GM18858 (cell line): Measurements from ENCODE around the gene NCDN.

Source experiments
- ATAC-seq: cut with Tn5 transposase; IDR thresholded peaks from one replicate; pipeline ENCODE4 v1.9.1; 2021; ENCODE audit not compliant: unreplicated experiment

NCDN gene

GRCh38 chr1:35557611-35558373 is at the start of gene NCDN:
Gene NCDN (plus strand): TSS chr1:35557799. CDS start chr1:35558191, 392 bp downstream.
- peak; percentile 69 for ATAC-seq

DNA sequence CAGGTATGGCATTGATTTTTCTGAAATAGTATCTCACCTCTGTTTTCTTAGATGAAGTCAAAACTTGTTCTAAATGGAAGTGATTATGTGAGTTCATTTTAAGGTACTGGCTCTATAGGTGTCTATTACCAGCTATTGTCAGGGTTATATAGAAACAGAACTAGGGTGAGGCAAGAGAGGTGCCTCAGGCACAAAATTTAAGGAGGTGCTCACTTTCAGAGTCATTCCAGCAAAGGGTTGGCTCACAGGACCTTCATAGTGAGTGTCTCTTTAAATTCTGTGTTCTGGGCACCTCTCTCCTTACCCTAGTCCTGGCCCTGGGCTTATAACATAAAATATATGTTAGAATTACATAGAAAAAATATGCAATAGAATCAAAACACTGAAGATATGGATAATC is 49.7 kb upstream of the NCDN start:
- ATAC-seq = no peak

- ATAC-seq = no peak
These were observed 48.0 kb upstream of the NCDN start for GRCh38 chr1:35509558-35509957.

- no peak for ATAC-seq
These were observed 46.3 kb upstream of the NCDN start for GRCh38 chr1:35511305-35511704.

GRCh38 chr1:35518183-35518582 is 39.4 kb upstream of the NCDN start:
- no peak for ATAC-seq

- no peak for ATAC-seq
These were observed 38.2 kb upstream of the NCDN start for GRCh38 chr1:35519432-35519831.

GRCh38 chr1:35524106-35524505 is 33.5 kb upstream of the NCDN start:
- ATAC-seq = no peak

GRCh38 chr1:35530168-35530567 is 27.4 kb upstream of the NCDN start:
- ATAC-seq = no peak

DNA sequence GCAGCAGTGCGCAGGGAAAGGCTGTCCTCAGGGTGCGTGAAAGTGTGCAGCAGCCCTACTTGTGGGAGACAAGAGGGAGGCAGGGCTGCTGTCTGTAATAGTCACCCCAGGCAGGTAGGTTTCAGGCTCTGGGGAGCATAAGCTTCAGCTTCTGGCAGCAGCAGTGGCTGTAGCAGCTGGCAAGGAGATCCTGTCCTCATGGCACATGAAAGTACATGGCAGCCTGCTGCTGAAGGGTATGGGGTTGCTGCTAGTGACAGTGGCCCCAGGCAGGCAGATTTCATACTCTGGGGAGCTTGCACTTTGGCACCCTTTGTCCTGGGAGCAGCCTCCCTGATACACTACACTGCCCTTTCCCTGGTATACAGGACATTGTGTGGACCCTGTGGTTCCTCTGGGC is 26.7 kb upstream of the NCDN start:
- no peak for ATAC-seq

DNA sequence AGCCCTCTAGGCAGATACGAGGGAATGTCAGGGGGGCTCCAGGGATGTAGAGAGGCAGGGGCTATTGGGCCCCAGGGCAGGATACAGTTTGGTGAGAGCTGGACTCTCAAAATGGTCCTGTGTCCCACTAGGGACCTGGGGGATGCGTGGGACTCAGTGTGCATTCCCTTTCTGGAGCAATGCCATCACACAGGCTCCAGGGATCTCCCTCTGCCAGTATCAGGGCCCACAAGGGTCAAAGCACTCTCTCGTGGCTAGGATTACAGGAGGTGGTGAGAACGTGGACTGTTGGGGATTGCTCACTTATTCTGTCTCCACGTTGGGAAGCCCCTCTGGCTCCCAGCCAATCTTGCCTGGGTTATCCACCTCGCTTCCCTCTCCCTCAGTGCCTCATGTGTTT is 26.2 kb upstream of the NCDN start:
- no peak for ATAC-seq

GRCh38 chr1:35532497-35533223 is 24.9 kb upstream of the NCDN start:
- no peak for ATAC-seq

GRCh38 chr1:35533586-35533985 is 24.0 kb upstream of the NCDN start:
- no peak for ATAC-seq

DNA sequence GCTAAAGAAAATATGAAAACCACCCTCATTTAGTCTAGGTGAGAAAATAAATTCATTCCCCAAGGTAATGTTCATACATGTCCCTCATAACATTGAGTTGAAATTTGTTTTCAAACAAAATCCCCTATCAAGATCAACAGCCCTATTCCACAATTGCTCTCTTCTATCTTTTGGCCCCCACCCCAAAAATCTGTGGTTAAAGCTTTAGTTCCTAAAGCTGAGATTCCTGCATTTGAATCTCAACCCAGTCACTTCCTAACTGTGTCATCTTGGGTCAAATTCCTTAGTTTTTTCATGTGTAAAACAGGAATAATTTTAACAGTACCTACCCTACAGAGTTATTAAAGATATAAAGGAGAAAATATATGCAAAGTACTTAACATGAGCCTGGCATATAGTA is 22.4 kb upstream of the NCDN start:
- no peak for ATAC-seq

GRCh38 chr1:35536556-35537162 is 20.9 kb upstream of the NCDN start:
- no peak for ATAC-seq

DNA sequence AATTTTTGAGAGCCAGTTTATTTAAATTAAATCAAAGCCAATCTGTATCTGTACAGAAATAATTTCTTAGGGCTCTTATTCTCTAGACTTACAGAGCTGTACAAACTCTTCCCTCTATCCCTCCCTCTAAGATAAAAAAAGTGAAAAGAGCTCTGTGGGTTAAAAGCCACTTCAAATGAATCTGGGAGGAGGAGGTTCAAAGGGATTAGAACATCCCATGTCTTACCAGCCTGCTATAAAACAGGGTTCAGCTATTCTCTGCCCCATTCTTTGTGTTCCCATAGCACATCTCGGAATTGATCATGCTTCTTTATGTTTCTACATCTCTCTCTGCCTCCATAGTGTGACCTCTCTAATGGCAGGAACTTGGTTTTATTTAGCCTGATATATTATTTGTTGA is 19.8 kb upstream of the NCDN start:
- ATAC-seq = no peak

DNA sequence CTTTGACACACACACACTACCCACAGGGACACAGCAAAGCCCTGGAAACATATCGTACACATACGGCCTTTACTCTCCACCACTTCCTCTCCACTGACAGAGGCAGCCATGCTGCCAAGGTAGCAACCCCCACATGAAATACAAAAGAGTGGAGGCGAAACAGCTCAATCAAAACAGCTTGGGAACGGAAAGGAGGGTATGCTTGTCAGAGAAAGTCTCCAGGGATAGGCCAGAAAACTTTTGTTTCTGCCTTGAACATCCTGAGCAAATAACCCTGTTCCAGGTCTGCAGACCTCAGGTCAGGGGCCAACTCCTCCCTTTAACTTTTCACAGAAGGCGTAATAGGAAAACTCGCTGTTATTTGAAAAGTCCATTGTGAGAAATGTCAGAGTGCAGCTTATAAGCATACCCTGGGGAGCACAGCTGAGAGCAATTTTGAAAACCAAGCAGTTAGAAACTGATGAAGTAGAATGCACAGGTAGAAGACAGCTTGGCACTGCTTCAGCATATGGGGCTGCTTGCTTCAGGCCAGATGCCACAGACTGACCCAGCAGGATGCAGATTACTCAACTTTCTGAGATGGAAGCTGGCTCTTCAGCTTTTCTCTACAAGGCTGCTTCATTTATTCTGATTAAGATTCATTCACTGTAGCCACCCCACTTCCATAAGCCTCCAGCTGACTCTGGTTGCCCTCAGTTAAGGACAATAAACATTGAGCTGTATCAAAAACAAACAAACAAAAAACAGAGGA is 18.4 kb upstream of the NCDN start:
- ATAC-seq = no peak

DNA sequence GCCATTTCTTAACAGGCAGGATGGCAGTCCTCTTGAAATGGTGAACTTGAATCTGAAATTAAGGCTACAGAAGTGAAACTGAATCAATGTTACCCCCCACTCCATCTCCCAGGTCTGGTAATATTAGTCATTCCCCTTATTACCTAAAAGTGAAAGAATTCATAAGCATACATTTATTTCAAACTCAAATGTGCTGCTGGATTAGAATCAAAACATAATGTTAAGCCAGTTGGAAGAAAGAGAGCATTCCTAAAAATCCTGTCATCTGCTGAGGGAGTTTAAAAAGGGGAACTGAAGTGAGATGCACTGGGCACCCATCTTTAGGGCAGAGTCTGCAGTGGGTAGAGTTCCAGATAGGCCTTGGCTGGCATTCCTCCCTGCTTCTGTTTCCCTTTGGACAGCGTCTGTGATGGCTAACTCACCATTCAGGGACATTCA is 17.8 kb upstream of the NCDN start:
- no peak for ATAC-seq

DNA sequence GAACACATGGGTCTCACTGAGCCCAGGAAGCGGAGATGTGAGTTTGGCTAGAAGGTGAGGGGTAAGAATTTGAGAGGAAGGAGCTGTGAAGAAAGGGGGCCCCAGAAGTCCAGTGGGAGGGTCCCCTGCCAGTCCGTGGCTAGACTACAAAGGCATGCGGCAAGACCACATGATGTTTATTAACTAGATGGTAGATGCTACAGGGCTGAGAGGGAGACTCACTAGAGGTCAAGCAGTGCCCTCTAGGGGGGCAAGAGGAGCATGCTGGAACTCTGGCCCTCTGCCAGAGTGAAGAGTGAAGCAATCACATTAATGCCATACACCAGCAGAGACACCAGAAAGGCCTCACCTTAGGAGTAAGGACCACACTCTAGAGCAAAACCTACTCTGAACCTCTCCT is 12.6 kb upstream of the NCDN start:
- ATAC-seq = no peak

GRCh38 chr1:35546614-35547013 is 11.0 kb upstream of the NCDN start:
- ATAC-seq = no peak

DNA sequence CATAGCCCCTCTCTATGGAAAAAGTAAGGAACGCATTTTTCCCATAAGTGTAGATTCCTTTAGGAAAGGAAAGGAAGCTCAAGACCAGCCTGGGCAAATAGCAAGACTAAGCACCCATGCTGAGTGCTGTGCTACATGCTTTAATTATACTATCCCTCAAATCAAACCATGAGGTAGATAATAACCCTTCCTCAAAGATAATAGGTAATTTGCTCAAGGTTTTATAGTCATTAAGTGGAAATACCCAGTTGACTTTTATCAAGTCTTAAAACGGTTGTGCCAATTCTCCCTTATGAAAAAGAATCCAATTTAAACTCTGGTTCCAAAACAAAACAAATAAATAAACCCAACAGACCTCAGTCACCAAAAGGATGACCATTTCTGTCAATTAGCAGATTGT is 3.7 kb upstream of the NCDN start:
- ATAC-seq = no peak
